Liver (tissue), 9 donors: ENCODE measurements around the gene B4GALT2. TPM values are rescaled to one million over a fixed set of nuclear protein-coding genes. Genes with fewer than 3 reads are reported as not detected.

Experiments used
- DNase-seq: peaks from one replicate; pipeline ENCODE4 v3.0.0-alpha.2; 2017; ENCODE audit warnings: low spot score
- H3K27ac ChIP-seq, 2 donors: one replicate each; pipeline ENCODE4 v1.7.0; 2013; ENCODE audit warnings: inconsistent platforms in 2 of 2, low read length in 2 of 2, control low read depth in 1 of 2, low read depth in 1 of 2, mild to moderate bottlenecking in 1 of 2
- H3K27me3 ChIP-seq, 4 donors: one replicate each; pipeline versions ENCODE4 v1.6.1 to v1.7.0; 2013; ENCODE audit warnings: low read length in 3 of 4, inconsistent platforms in 1 of 4, mild to moderate bottlenecking in 1 of 4, moderate library complexity in 1 of 4; ENCODE audit not compliant: control insufficient read depth in 4 of 4, insufficient read depth in 4 of 4
- H3K36me3 ChIP-seq, 4 donors: one replicate each; pipeline versions ENCODE4 v1.6.1 to v1.7.0; 2013; ENCODE audit warnings: low read length in 3 of 4, mild to moderate bottlenecking in 3 of 4, low read depth in 1 of 4, moderate library complexity in 1 of 4; ENCODE audit not compliant: control insufficient read depth in 4 of 4, insufficient read depth in 3 of 4
- H3K4me1 ChIP-seq, 4 donors: one replicate each; pipeline versions ENCODE4 v1.6.1 to v1.7.0; 2013; ENCODE audit warnings: low read length in 3 of 4, mild to moderate bottlenecking in 3 of 4, moderate library complexity in 1 of 4; ENCODE audit not compliant: control insufficient read depth in 4 of 4, insufficient read depth in 4 of 4
- H3K4me3 ChIP-seq, 3 donors: one replicate each; pipeline versions ENCODE4 v1.6.1 to v1.7.0; 2013; ENCODE audit warnings: low read length in 3 of 3, control low read depth in 1 of 3, low read depth in 1 of 3, mild to moderate bottlenecking in 1 of 3
- H3K9ac ChIP-seq, 2 donors: one replicate each; pipeline ENCODE4 v1.7.0; 2013; ENCODE audit warnings: low read length in 2 of 2, mild to moderate bottlenecking in 2 of 2, moderate library complexity in 2 of 2, control low read depth in 1 of 2, low read depth in 1 of 2
- H3K9me3 ChIP-seq, 4 donors: one replicate each; pipeline versions ENCODE4 v1.6.1 to v1.7.0; 2013; ENCODE audit warnings: low read length in 3 of 4; ENCODE audit not compliant: control insufficient read depth in 4 of 4
- ATF3 ChIP-seq: IDR thresholded peaks from 2 replicates; pipeline ENCODE4 v1.6.1; 2016; ENCODE audit warnings: antibody characterized with exemption
- CTCF ChIP-seq: fragments of 150-350 bp; IDR thresholded peaks from 2 replicates; pipeline ENCODE4 v1.5.1; 2017; ENCODE audit warnings: improper control_type of control experiment, low read depth, low read length; ENCODE audit not compliant: missing input control
- EGR1 ChIP-seq, 2 donors: IDR thresholded peaks; 2 replicates each; pipeline ENCODE4 v1.6.1; 2016 to 2018; ENCODE audit warnings: antibody characterized with exemption in 2 of 2, low read depth in 2 of 2
- FOXA1 ChIP-seq: IDR thresholded peaks from 2 replicates; pipeline ENCODE4 v1.6.1; 2016; ENCODE audit warnings: antibody characterized with exemption
- FOXA2 ChIP-seq: IDR thresholded peaks from 2 replicates; pipeline ENCODE4 v1.6.1; 2016; ENCODE audit warnings: antibody characterized with exemption
- GABPA ChIP-seq, 2 donors: IDR thresholded peaks in 1 of 2; conservative IDR thresholded peaks in 1 of 2; 2 replicates each; pipeline ENCODE4 v1.6.1; 2016; ENCODE audit warnings: antibody characterized with exemption in 2 of 2, mild to moderate bottlenecking in 1 of 2, moderate library complexity in 1 of 2
- HNF4A ChIP-seq, 2 donors: conservative IDR thresholded peaks; 2 replicates each; pipeline ENCODE4 v1.6.1; 2016; ENCODE audit warnings: antibody characterized with exemption in 2 of 2, mild to moderate bottlenecking in 2 of 2
- HNF4G ChIP-seq: IDR thresholded peaks from 2 replicates; pipeline ENCODE4 v1.6.1; 2016; ENCODE audit warnings: antibody characterized with exemption
- JUND ChIP-seq, 2 donors: IDR thresholded peaks; 2 replicates each; pipeline ENCODE4 v1.6.1; 2016; ENCODE audit warnings: antibody characterized with exemption in 2 of 2
- MAX ChIP-seq: IDR thresholded peaks from 2 replicates; pipeline ENCODE4 v1.6.1; 2016; ENCODE audit warnings: antibody characterized with exemption
- NR2F2 ChIP-seq: IDR thresholded peaks from 2 replicates; pipeline ENCODE4 v1.6.1; 2016; ENCODE audit warnings: antibody characterized with exemption
- RAD21 ChIP-seq, 2 donors: IDR thresholded peaks; 2 replicates each; pipeline ENCODE4 v1.6.1; 2016; ENCODE audit warnings: antibody characterized with exemption in 2 of 2, mild to moderate bottlenecking in 2 of 2
- REST ChIP-seq: IDR thresholded peaks from 2 replicates; pipeline ENCODE4 v1.6.1; 2016; ENCODE audit warnings: antibody characterized with exemption, mild to moderate bottlenecking
- RXRA ChIP-seq, 2 donors: IDR thresholded peaks; 2 replicates each; pipeline ENCODE4 v1.6.1; 2017 to 2018; ENCODE audit warnings: antibody characterized with exemption in 2 of 2, mild to moderate bottlenecking in 1 of 2
- SP1 ChIP-seq: IDR thresholded peaks from 2 replicates; pipeline ENCODE4 v1.6.1; 2018; ENCODE audit warnings: antibody characterized with exemption, mild to moderate bottlenecking
- TAF1 ChIP-seq: conservative IDR thresholded peaks from 2 replicates; pipeline ENCODE4 v1.6.1; 2016; ENCODE audit warnings: antibody characterized with exemption, mild to moderate bottlenecking
- YY1 ChIP-seq: IDR thresholded peaks from 2 replicates; pipeline ENCODE4 v1.6.1; 2016; ENCODE audit warnings: antibody characterized with exemption, mild to moderate bottlenecking
- ZBTB33 ChIP-seq: IDR thresholded peaks from 2 replicates; pipeline ENCODE4 v1.6.1; 2016; ENCODE audit warnings: antibody characterized with exemption
- WGBS: extraction: QIAGEN DNeasy Blood & Tissue Kit; methylation state at CpG from one replicate; pipeline ENCODE4 v1.1.7; 2013; 5-methylcytosine and 5-hydroxymethylcytosine counted together
- polyA plus RNA-seq, 2 donors: library from polyadenylated mRNA; stranded (reverse) in 1 of 2; unstranded in 1 of 2; fragments of 200-250 nt in 1 of 2; fragments of >200 nt in 1 of 2; fragmentation: Nextera tagmentation in 1 of 2; extraction: Ambion mirVana in 1 of 2; gene quantifications; one replicate each; pipeline versions ENCODE4 v1.2.1 to v1.2.3, GENCODE V29; 2013 to 2015
- total RNA-seq, 2 donors: library from RNA; depleted of rRNA; stranded (reverse); fragments of >200 nt; gene quantifications; one replicate each; pipeline ENCODE4 v1.2.3, GENCODE V29; 2014
- donor health status: healthy.
- donor health status: healthy.
- donor health status: healthy.
- donor health status: healthy.
- donor health status: healthy.

B4GALT2 gene
- total and polyA plus RNA-seq, 4 donors = 2.9 to 31.5 (median 16.1) TPM

- no peak for DNase-seq
Measured at GRCh38 chr1:43970911-43971310, 8.1 kb upstream of the B4GALT2 start.

More at GRCh38 chr1:43970911-43971310, 8.1 kb upstream of the B4GALT2 start:
- H3K4me1 ChIP-seq = peaks cover 3 to 33% (median 23%) of the 10 kb centered on the region in 4 donors
- TF ChIP-seq SP1 = no peak
- no peak for TF ChIP-seq JUND (IDR thresholded peaks at IDR 0.05)
- TF ChIP-seq YY1 = no peak
- TF ChIP-seq ATF3 = no peak
- no peak for TF ChIP-seq HNF4G
- no peak for TF ChIP-seq GABPA (IDR thresholded peaks at IDR 0.05 in 1 of 2, conservative IDR thresholded peaks at IDR 0.05 in 1 of 2)
- TF ChIP-seq FOXA2 = no peak
- no peak for TF ChIP-seq MAX
- TF ChIP-seq NR2F2 = no peak
- TF ChIP-seq RAD21 (IDR thresholded peaks at IDR 0.05) = no peak
- no peak for TF ChIP-seq EGR1 (IDR thresholded peaks at IDR 0.05; ENCODE audit: low read depth in 2 of 2)
- TF ChIP-seq ZBTB33 = no peak
- TF ChIP-seq HNF4A (conservative IDR thresholded peaks at IDR 0.05) = no peak
- no peak for TF ChIP-seq FOXA1
- TF ChIP-seq TAF1 = no peak
- TF ChIP-seq RXRA (IDR thresholded peaks at IDR 0.05) = no peak
- no peak for TF ChIP-seq CTCF
- TF ChIP-seq REST = no peak
- H3K27ac ChIP-seq = no peak overlapping the region
- WGBS = 93% methylated on average over 9 of the region's 9 CpGs
- H3K36me3 ChIP-seq = peaks cover 0 to 18% (median 5%) of the 10 kb centered on the region in 4 donors
- H3K4me3 ChIP-seq = peak overlapping the region in 2 of 3 donors; percentile 79 to 98
- no peak overlapping the region for H3K9ac ChIP-seq
- H3K9me3 ChIP-seq = no peaks in the 10 kb centered on the region
- no peaks in the 10 kb centered on the region for H3K27me3 ChIP-seq
